Measurements from ENCODE around the gene GDF2.

Gene GDF2

GRCh38 chr10:47335906-47336305 lies 13.7 kb downstream of the GDF2 start:
- DNase-seq = no peak

- DNase-seq = peak; percentile 94
Measured at GRCh38 chr10:47336387-47337134, 14.3 kb downstream of the GDF2 start.

GRCh38 chr10:47337310-47337709 lies 15.1 kb downstream of the GDF2 start:
- no peak for DNase-seq

GRCh38 chr10:47339186-47339735 lies 17.0 kb downstream of the GDF2 start:
- DNase-seq = no peak

GRCh38 chr10:47339759-47340607 lies 17.7 kb downstream of the GDF2 start:
- DNase-seq = peak; percentile 60

GRCh38 chr10:47340608-47341170 lies 18.4 kb downstream of the GDF2 start:
- peak; percentile 82 for DNase-seq

GRCh38 chr10:47344996-47345870 lies 23.0 kb downstream of the GDF2 start:
- DNase-seq = no peak

GRCh38 chr10:47346581-47347302 lies 24.5 kb downstream of the GDF2 start:
- DNase-seq = no peak

GRCh38 chr10:47347303-47347675 lies 25.0 kb downstream of the GDF2 start:
- DNase-seq = no peak

GRCh38 chr10:47348138-47348651 lies 25.9 kb downstream of the GDF2 start, which contains the start of gene RBP3:
Gene RBP3, plus strand, starts transcription at chr10:47348363. Its CDS starts 122 bp downstream, at chr10:47348485.
- no peak for DNase-seq

- no peak for DNase-seq
Measured at GRCh38 chr10:47348661-47349470, 26.6 kb downstream of the GDF2 start.

- no peak for DNase-seq
Measured at GRCh38 chr10:47349516-47349915, 27.3 kb downstream of the GDF2 start.

GRCh38 chr10:47349941-47350371 lies 27.7 kb downstream of the GDF2 start:
- DNase-seq = no peak

- DNase-seq = no peak
Measured at GRCh38 chr10:47350671-47351640, 28.7 kb downstream of the GDF2 start.

- no peak for DNase-seq
Measured at GRCh38 chr10:47351899-47352815, 29.9 kb downstream of the GDF2 start.

GRCh38 chr10:47353351-47353750 lies 31.1 kb downstream of the GDF2 start:
- DNase-seq = no peak

- DNase-seq = no peak
Measured at GRCh38 chr10:47354165-47354564, 31.9 kb downstream of the GDF2 start.

- DNase-seq = no peak
Measured at GRCh38 chr10:47354900-47355299, 32.6 kb downstream of the GDF2 start.

All from OCI-M1 (cell line).